Fibroblast of the aortic adventitia (primary cell): ENCODE results near the gene USP22. TPM values are rescaled to one million over a fixed set of nuclear protein-coding genes. Genes with fewer than 3 reads are reported as not detected.

Source experiments
- DNase-seq: peaks from one replicate; pipeline ENCODE4 v3.0.0-alpha.2; 2010; ENCODE audit warnings: low read depth
- H3K4me3 ChIP-seq: 2 replicates; pipeline ENCODE4 v1.5.1; 2011; ENCODE audit warnings: low read depth, mild to moderate bottlenecking, control low read depth, low read length, moderate library complexity
- CTCF ChIP-seq: IDR thresholded peaks from 2 replicates; pipeline ENCODE4 v1.5.1; 2011; ENCODE audit warnings: mild to moderate bottlenecking, low read length, control low read depth, inconsistent platforms; ENCODE audit not compliant: insufficient read depth
- total RNA-seq: library from RNA; depleted of rRNA; stranded (reverse); fragments of >200 nt; gene quantifications from 2 replicates; pipeline ENCODE4 v1.2.3, GENCODE V29; 2012; ENCODE audit warnings: low replicate concordance

USP22 gene
- total RNA-seq, 1 donor: 214 TPM

- no peak overlapping the region for H3K4me3 ChIP-seq
- DNase-seq: no peak
- no peak for TF ChIP-seq CTCF
These were observed 3.4 kb upstream of the USP22 start for GRCh38 chr17:21046216-21046615.

GRCh38 chr17:21044971-21045370, 2.2 kb upstream of the USP22 start:
- H3K4me3 ChIP-seq: no peak overlapping the region
- no peak for DNase-seq
- TF ChIP-seq CTCF: no peak

- TF ChIP-seq CTCF: peak; percentile 81
- peak overlapping the region; percentile 72 for H3K4me3 ChIP-seq
- peak; percentile 97 for DNase-seq
These were observed 753 bp upstream of the USP22 start for GRCh38 chr17:21043296-21044232.

- no peak for TF ChIP-seq CTCF
- peak overlapping the region; percentile 85 for H3K4me3 ChIP-seq
- peak; percentile 66 for DNase-seq
These were observed 912 bp downstream of the USP22 start for GRCh38 chr17:21041741-21042457.

GRCh38 chr17:21039839-21040575, 2.8 kb downstream of the USP22 start:
- H3K4me3 ChIP-seq: peak overlapping the region; percentile 85
- DNase-seq: peak; percentile 57
- TF ChIP-seq CTCF: peak; percentile 50

- no peak for DNase-seq
- peak overlapping the region; percentile 9 for H3K4me3 ChIP-seq
- no peak for TF ChIP-seq CTCF
These were observed 5.6 kb downstream of the USP22 start for GRCh38 chr17:21037117-21037803.
